IPS-18c (cell line): ENCODE results near the gene CACHD1.

ENCODE experiments used
- H3K4me3 ChIP-seq: 2 replicates; pipeline ENCODE4 v1.7.0; 2013; ENCODE audit warnings: low read depth, mild to moderate bottlenecking, low read length, moderate library complexity; ENCODE audit not compliant: insufficient read depth
- H3K9me3 ChIP-seq: one replicate; pipeline ENCODE4 v1.6.1; 2013; ENCODE audit warnings: mild to moderate bottlenecking, low read length, moderate library complexity; ENCODE audit not compliant: control insufficient read depth, insufficient read depth

Gene CACHD1

DNA sequence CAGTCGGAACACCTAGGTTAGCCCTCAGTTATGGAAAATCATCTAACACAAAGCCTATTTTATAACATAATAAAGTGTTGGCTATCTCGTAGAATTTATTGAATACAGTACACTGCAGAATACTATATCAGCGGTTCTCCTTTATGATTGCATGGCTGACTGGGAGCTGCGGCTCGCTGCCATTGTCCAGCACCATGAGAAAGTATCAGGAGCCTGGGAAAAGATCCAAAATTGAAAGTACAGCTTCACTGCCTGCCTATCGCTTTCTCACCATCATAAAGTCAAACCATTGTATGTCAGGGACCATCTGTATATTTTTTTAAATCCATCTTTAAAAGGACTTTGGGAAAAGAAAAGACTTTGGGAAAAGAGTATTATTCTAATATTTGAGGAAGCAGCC is 163.0 kb downstream of the CACHD1 start:
- Histone ChIP-seq H3K4me3 (no peak overlapping the region), H3K9me3 (no peaks in the 10 kb centered on the region)

DNA sequence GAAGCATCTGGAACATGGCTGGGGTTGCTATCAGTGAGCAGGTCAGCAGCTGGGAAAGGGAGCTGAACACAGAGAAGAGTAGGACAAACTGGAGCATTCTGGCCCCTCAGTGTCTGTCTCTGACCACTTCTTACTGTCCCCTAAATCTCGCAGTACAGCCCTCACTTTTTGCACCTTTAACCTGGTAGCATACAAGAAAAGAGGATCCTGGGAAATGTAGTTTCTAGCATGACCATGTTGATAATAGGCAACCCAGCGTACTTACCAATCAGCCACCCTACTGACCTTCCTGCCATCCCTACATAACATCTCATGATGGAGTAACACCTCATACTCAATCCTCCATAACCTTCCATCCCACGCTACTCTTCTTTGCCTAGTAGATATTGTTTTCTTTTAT is 175.8 kb downstream of the CACHD1 start:
- H3K9me3 ChIP-seq: no peaks in the 10 kb centered on the region
- H3K4me3 ChIP-seq: no peak overlapping the region

- Histone ChIP-seq H3K4me3 (no peak overlapping the region), H3K9me3 (no peaks in the 10 kb centered on the region)
These were observed 180.5 kb downstream of the CACHD1 start for GRCh38 chr1:64650411-64650810.

DNA sequence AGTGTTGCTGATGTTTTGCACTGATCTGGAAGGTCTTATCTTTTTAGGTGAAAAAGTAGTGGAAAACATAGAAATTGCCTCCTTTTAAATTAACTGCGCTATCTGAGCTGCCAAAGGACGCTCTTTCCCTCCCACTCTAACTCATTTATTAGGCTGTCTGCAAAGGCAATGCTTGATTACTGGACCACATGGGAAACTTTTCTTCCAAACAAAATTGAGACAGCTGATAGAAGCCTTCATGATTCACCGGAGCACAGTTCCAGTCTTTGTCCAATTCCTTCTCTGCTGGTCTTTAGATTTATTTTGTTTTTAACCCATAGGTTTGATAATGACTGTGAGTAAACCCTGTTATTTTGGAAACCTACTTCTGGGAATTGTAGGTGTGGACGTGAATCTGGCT is 181.9 kb downstream of the CACHD1 start:
- Histone ChIP-seq H3K9me3 (no peaks in the 10 kb centered on the region), H3K4me3 (no peak overlapping the region)

- H3K9me3 ChIP-seq: no peaks in the 10 kb centered on the region
These were observed 183.5 kb downstream of the CACHD1 start for GRCh38 chr1:64653466-64653865.

GRCh38 chr1:64654519-64655341 is 184.8 kb downstream of the CACHD1 start:
- Histone ChIP-seq H3K9me3 (no peaks in the 10 kb centered on the region), H3K4me3 (no peak overlapping the region)

More at GRCh38 chr1:64653466-64653865, 183.5 kb downstream of the CACHD1 start:
- H3K4me3 ChIP-seq: no peak overlapping the region

GRCh38 chr1:64655861-64656260 is 185.9 kb downstream of the CACHD1 start:
- Histone ChIP-seq H3K9me3 (no peaks in the 10 kb centered on the region), H3K4me3 (no peak overlapping the region)

GRCh38 chr1:64659478-64660138 is 189.7 kb downstream of the CACHD1 start:
- H3K4me3 ChIP-seq: no peak overlapping the region

GRCh38 chr1:64663668-64664067 is 193.7 kb downstream of the CACHD1 start:
- no peak overlapping the region for H3K4me3 ChIP-seq
- H3K9me3 ChIP-seq: no peaks in the 10 kb centered on the region

More at GRCh38 chr1:64659478-64660138, 189.7 kb downstream of the CACHD1 start:
- no peaks in the 10 kb centered on the region for H3K9me3 ChIP-seq

- H3K9me3 ChIP-seq: no peaks in the 10 kb centered on the region
These were observed 194.4 kb downstream of the CACHD1 start for GRCh38 chr1:64664299-64664698.

GRCh38 chr1:64669098-64669675 is 199.3 kb downstream of the CACHD1 start:
- Histone ChIP-seq H3K9me3 (no peaks in the 10 kb centered on the region), H3K4me3 (no peak overlapping the region)

More at GRCh38 chr1:64664299-64664698, 194.4 kb downstream of the CACHD1 start:
- no peak overlapping the region for H3K4me3 ChIP-seq

GRCh38 chr1:64675718-64676345 is 205.9 kb downstream of the CACHD1 start:
- Histone ChIP-seq H3K9me3 (no peaks in the 10 kb centered on the region), H3K4me3 (no peak overlapping the region)

DNA sequence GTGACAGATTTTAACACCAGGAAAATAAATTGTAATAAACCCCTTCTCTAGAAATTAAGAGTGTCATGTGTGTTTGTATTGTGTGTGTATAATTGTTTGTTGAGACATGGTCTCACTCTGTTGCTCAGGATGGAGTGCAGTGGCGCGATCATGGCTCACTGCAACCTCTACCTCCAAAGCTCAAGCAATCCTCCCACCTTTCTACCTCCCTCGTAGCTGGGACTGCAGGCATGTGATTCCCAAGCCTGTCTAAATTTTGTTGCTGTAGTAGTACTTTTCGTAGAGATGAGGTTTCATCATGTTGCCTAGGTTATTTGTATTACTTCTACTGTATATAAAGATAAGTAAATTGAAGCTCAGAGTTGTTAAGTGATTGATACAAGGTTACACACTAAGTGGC is 206.5 kb downstream of the CACHD1 start:
- Histone ChIP-seq H3K4me3 (no peak overlapping the region), H3K9me3 (no peaks in the 10 kb centered on the region)

DNA sequence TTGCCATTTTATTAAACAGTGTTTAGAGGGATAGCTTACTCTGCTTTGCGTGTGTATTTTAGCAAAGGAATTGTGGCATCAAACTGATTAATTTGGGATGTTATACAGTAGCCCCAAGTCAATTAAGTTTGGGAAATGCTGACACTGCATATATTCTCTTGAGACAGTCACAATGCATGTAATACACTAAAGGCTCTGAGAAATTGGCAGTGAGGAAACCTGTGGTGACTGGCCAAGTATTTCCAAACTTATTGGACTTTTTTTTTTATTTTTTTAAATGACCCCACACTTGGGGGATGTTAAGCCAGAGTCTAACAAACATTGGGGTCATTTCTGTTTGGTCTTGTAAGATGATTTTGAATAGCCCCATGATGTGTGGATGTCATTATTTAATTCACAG is 207.6 kb downstream of the CACHD1 start:
- Histone ChIP-seq H3K4me3 (no peak overlapping the region), H3K9me3 (no peaks in the 10 kb centered on the region)

GRCh38 chr1:64678366-64678765 is 208.4 kb downstream of the CACHD1 start:
- no peak overlapping the region for H3K4me3 ChIP-seq
- no peaks in the 10 kb centered on the region for H3K9me3 ChIP-seq

- no peak overlapping the region for H3K4me3 ChIP-seq
- no peaks in the 10 kb centered on the region for H3K9me3 ChIP-seq
These were observed 209.2 kb downstream of the CACHD1 start for GRCh38 chr1:64679177-64679576.

- Histone ChIP-seq H3K4me3 (no peak overlapping the region), H3K9me3 (no peaks in the 10 kb centered on the region)
These were observed 210.7 kb downstream of the CACHD1 start for GRCh38 chr1:64680599-64680998.

DNA sequence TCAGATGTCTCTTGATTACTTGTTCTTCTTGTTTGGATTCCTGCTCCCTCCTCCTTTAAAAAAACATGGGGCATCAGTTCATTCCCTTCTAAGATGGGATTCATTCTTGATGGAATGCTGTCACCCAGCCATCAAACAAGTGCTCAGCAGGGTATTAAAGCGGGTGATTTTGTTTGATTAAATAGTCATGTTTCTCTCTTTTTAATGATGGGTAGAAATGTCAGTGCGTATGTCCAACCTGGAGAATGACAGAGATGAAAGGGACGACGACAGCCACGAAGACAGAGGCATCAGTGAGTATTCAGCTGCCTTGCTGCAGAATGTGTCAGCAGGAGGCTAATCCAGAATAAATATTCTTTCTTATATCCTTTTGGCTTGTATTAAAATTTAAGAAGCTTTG is 211.1 kb downstream of the CACHD1 start:
- Histone ChIP-seq H3K9me3 (no peaks in the 10 kb centered on the region), H3K4me3 (no peak overlapping the region)
